ENCODE measurements around the gene TFEC.
"Not testable (repeated sequence)": the region's sequence is repeated elsewhere in the genome, so short reads cannot be mapped to it uniquely, and the experiment has no call there.

The TFEC gene

DNA sequence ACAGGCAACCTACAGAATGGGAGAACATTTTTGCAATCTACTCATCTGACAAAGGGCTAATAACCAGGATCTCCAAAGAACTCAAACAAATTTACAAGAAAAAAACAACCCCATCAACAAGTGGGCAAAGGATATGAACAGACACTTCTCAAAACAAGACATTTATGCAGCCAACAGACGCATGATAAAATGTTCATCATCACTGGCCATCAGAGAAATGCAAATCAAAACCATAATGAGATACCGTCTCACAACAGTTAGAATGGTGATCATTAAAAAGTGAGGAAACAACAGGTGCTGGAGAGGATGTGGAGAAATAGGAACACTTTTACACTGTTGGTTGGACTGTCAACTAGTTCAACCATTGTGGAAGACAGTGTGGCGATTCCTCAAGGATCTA, 100.8 kb downstream of the TFEC start:
- not testable (repeated sequence) for DNase-seq

- DNase-seq: no peak
These were observed 106.2 kb downstream of the TFEC start for GRCh38 chr7:115924411-115924810.

GRCh38 chr7:115920367-115920766, 110.2 kb downstream of the TFEC start:
- no peak for DNase-seq

DNA sequence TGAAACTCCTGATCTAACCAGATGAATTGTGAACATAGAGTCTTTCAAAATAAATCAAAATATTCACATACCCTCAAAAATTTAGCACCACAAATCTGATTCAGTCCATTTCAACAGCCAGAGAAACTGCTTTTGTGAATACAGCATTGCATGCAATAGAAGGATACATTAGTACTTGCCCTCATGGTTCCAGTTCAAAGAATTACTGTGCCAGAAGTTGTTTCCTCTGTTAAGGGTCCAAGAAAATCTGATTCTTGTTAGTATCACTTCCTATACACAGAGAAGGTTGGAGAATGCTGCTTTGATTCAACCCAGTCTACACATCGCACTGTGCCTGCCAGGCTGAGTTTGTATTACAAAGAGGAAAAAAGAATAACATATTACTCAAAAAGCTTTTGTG, 115.6 kb downstream of the TFEC start:
- DNase-seq: no peak

- no peak for DNase-seq
These were observed 119.1 kb downstream of the TFEC start for GRCh38 chr7:115911465-115911864.

DNA sequence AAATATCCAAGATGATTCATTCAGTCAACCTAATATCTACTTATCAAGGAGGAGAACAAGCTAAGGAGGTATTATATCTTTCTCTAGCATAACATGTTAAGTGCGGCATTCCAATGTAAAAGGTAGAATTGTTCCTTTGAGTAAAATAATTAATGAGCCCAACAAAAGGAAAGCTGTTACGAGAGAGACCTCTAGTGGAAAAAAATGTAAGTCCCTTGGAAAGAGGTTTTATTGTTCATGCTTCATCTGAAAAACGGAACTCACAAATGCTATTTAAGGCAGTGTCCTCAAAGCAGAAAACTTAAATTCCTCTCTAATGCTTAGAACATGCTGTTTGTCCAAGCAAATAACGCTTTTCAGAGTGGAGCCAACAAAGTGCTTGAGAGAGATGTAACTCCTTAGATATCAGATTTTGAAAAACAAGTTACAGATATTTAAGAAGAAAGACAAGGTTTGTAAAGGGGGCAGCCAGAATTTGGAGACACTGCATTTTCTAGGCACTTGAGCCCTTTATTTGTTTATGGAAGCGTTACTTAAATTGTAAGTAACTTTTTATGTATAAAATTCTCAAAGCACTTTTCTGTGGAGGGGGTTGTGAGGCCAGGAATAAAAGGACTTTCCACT, 119.9 kb downstream of the TFEC start:
- DNase-seq: no peak

- DNase-seq: no peak
These were observed 123.8 kb downstream of the TFEC start for GRCh38 chr7:115906731-115907130.

GRCh38 chr7:115889669-115889984, 140.9 kb downstream of the TFEC start:
- DNase-seq: no peak

- DNase-seq: no peak
These were observed 141.4 kb downstream of the TFEC start for GRCh38 chr7:115888981-115889668.

DNA sequence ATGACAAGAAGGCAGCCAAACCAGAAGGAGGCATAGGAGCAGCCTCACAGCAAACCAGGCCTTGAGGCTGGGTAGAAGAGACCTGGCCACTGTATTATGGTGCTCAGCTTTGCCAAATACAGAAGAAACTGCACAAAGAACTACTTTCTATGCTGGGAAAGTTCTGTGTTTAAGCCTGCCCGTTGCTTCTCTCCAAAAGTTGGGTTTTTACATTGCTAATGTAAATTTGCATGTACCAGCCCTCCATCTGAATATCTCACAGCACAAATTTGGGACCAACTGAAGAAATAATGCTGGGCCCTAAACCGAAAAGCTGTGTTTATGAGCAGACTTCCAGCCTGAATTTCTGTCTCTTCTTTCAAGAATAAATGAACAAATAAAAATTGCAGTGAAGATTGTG, 145.0 kb downstream of the TFEC start:
- no peak for DNase-seq

All from amygdala (tissue), 56 donors.